Breast epithelium (tissue), 4 donors: ENCODE measurements around the gene DNAAF6. TPM values are rescaled to one million over a fixed set of nuclear protein-coding genes. Genes with fewer than 3 reads are reported as not detected.

Experiments
- DNase-seq, 2 donors: peaks; one replicate each; pipeline ENCODE4 v3.0.0-alpha.2; 2019; ENCODE audit warnings: low spot score in 2 of 2
- H3K27ac ChIP-seq, 2 donors: fragments of 200-600 bp; sonication (generic) in 1 of 2; one replicate each; pipeline ENCODE4 v1.5.1; 2016 to 2019; ENCODE audit warnings: mild to moderate bottlenecking in 1 of 2
- H3K27me3 ChIP-seq, 2 donors: fragments of 200-600 bp; sonication (generic) in 1 of 2; one replicate each; pipeline versions ENCODE4 v1.5.1 to v1.6.0; 2017 to 2019; ENCODE audit warnings: control low read depth in 1 of 2, mild to moderate bottlenecking in 1 of 2
- H3K36me3 ChIP-seq: fragments of 200-600 bp; one replicate; pipeline ENCODE4 v1.5.1; 2019
- H3K4me1 ChIP-seq, 2 donors: fragments of 200-600 bp; sonication (generic); one replicate each; pipeline ENCODE4 v1.5.1; 2016 to 2019; ENCODE audit warnings: control low read depth in 1 of 2
- H3K4me3 ChIP-seq, 3 donors: fragments of 200-600 bp; sonication (generic); 1 replicate in 2 of 3; 2 replicates in 1 of 3; pipeline ENCODE4 v1.5.1; 2016 to 2019; ENCODE audit warnings: mild to moderate bottlenecking in 3 of 3, moderate library complexity in 2 of 3
- H3K9me3 ChIP-seq, 2 donors: fragments of 200-600 bp; sonication (generic) in 1 of 2; one replicate each; pipeline ENCODE4 v1.5.1; 2016 to 2019; ENCODE audit warnings: control low read depth in 1 of 2
- POLR2A ChIP-seq: fragments of 450-650 bp; IDR thresholded peaks from one replicate; pipeline ENCODE4 v1.6.1; 2016; ENCODE audit warnings: antibody characterized with exemption, mild to moderate bottlenecking, moderate library complexity
- POLR2AphosphoS5 ChIP-seq, 3 donors: sonication (generic); formaldehyde crosslinking; IDR thresholded peaks; one replicate each; pipeline ENCODE4 v1.6.1; 2017; ENCODE audit warnings: antibody characterized with exemption in 3 of 3
- intact Hi-C: fragments of 100-400 bp; cut with DNase I; formaldehyde crosslinking; loops from one replicate; pipeline ENCODE4 v1.15.1; 2023; ENCODE audit warnings: low total_unique reads
- total RNA-seq, 3 donors: library from RNA; depleted of rRNA; stranded (reverse); fragments of >200 nt; gene quantifications; one replicate each; pipeline ENCODE4 v1.1.0, GENCODE V29; 2016
- TF ChIP-seq, protein P1 (sequence below), 3 donors: fragments of 450-650 bp; IDR thresholded peaks; one replicate each; pipeline ENCODE4 v1.5.1; 2016 to 2017; ENCODE audit warnings: antibody characterized with exemption in 3 of 3, mild to moderate bottlenecking in 3 of 3, moderate library complexity in 3 of 3

DNAAF6 gene
- total RNA-seq, 3 donors from 2014 or later, result not detected

DNA sequence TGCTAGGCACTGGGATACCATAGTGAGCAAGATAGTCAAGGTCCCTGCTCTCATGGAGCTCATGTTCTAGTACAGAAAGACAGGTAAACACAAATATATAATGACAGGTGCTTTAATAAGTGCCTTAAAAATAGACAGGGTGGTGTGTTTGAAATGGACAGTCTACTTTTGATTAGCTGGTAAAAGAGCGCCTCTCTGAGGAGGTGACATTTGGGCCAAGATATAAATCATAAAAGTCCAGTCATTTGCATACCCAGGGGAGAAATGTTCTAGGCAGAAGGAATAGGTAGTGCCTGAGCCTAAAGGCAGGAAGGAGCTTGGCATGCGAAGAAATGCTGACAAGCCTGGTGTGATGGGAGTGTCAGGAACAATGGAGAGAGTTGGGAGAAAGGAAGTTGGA, 83.6 kb downstream of the DNAAF6 start:
- no peaks in the 10 kb centered on the region for H3K36me3 ChIP-seq
- TF ChIP-seq, protein P1, sequence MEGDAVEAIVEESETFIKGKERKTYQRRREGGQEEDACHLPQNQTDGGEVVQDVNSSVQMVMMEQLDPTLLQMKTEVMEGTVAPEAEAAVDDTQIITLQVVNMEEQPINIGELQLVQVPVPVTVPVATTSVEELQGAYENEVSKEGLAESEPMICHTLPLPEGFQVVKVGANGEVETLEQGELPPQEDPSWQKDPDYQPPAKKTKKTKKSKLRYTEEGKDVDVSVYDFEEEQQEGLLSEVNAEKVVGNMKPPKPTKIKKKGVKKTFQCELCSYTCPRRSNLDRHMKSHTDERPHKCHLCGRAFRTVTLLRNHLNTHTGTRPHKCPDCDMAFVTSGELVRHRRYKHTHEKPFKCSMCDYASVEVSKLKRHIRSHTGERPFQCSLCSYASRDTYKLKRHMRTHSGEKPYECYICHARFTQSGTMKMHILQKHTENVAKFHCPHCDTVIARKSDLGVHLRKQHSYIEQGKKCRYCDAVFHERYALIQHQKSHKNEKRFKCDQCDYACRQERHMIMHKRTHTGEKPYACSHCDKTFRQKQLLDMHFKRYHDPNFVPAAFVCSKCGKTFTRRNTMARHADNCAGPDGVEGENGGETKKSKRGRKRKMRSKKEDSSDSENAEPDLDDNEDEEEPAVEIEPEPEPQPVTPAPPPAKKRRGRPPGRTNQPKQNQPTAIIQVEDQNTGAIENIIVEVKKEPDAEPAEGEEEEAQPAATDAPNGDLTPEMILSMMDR (IDR thresholded peaks at IDR 0.05), result no peak
- TF ChIP-seq POLR2AphosphoS5 (IDR thresholded peaks at IDR 0.05) (no peak), POLR2A (no peak)
- no peak overlapping the region for H3K4me3 ChIP-seq
- intact Hi-C loops, result no loop called here
- no peak overlapping the region for H3K27ac ChIP-seq
- H3K27me3 ChIP-seq, result peaks cover 0 to 58% of the 10 kb centered on the region in 2 donors
- H3K4me1 ChIP-seq, result no peaks in the 10 kb centered on the region
- no peak for DNase-seq
- no peaks in the 10 kb centered on the region for H3K9me3 ChIP-seq

DNA sequence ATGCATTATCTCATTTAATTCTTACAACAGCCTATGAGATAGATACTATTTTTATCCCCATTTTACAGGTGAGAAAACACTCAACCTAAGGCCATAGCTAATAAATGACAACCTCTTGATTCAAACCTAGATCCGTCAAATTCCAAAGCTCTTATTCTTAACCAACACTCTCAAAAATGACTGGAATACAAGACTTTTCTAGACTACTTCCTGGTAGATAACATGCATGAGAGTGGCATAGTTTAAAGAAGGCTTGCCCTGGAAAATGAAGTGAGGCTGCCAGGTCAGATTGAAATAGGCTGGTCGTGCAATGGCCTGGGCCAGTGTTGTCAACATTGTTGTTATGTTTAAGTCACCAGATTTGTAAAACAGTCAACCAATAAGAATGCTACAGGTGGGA, 86.6 kb downstream of the DNAAF6 start:
- intact Hi-C loops, result no loop called here
- Histone ChIP-seq H3K9me3 (no peaks in the 10 kb centered on the region), H3K27me3 (peaks cover 0 to 50% of the 10 kb centered on the region in 2 donors), H3K4me3 (no peak overlapping the region), H3K27ac (no peak overlapping the region), H3K4me1 (no peaks in the 10 kb centered on the region), H3K36me3 (no peaks in the 10 kb centered on the region)
- TF ChIP-seq, protein P1 (IDR thresholded peaks at IDR 0.05), result no peak
- no peak for TF ChIP-seq POLR2A
- no peak for TF ChIP-seq POLR2AphosphoS5 (IDR thresholded peaks at IDR 0.05)
- DNase-seq, result no peak

Other genes with a start within 250 kb of the DNAAF6 start
- gene MORC4, start 206.4 kb upstream of the DNAAF6 start, total RNA-seq, result 10 to 100 TPM; 17.3 to 19.7 (median 18.2) TPM
- 10 to 100 TPM; 12.0 to 32.5 (median 17.0) TPM for gene RBM41, start 87.8 kb upstream of the DNAAF6 start, total RNA-seq
- gene NUP62CL, start 178 bp upstream of the DNAAF6 start, total RNA-seq, result 1 to 10 TPM in 2 of 3 donors, under 1 TPM in 1; 0.64 to 8.5 (median 1.3) TPM
- under 1 TPM in 2 of 3 donors, not detected in 1; 0.33 to 0.59 TPM for gene FRMPD3, start 243.0 kb downstream of the DNAAF6 start, total RNA-seq